Breast epithelium (tissue), 4 donors: ENCODE results near the gene HSP90AB1. TPM values are rescaled to one million over a fixed set of nuclear protein-coding genes. Genes with fewer than 3 reads are reported as not detected.

ENCODE experiments used
- DNase-seq, 2 donors: peaks; one replicate each; pipeline ENCODE4 v3.0.0-alpha.2; 2019; ENCODE audit warnings: low spot score in 2 of 2
- H3K27ac ChIP-seq, 2 donors: fragments of 200-600 bp; sonication (generic) in 1 of 2; one replicate each; pipeline ENCODE4 v1.5.1; 2016 to 2019; ENCODE audit warnings: mild to moderate bottlenecking in 1 of 2
- H3K27me3 ChIP-seq, 2 donors: fragments of 200-600 bp; sonication (generic) in 1 of 2; one replicate each; pipeline versions ENCODE4 v1.5.1 to v1.6.0; 2017 to 2019; ENCODE audit warnings: control low read depth in 1 of 2, mild to moderate bottlenecking in 1 of 2
- H3K36me3 ChIP-seq: fragments of 200-600 bp; one replicate; pipeline ENCODE4 v1.5.1; 2019
- H3K4me1 ChIP-seq, 2 donors: fragments of 200-600 bp; sonication (generic); one replicate each; pipeline ENCODE4 v1.5.1; 2016 to 2019; ENCODE audit warnings: control low read depth in 1 of 2
- H3K4me3 ChIP-seq, 3 donors: fragments of 200-600 bp; sonication (generic); 1 replicate in 2 of 3; 2 replicates in 1 of 3; pipeline ENCODE4 v1.5.1; 2016 to 2019; ENCODE audit warnings: mild to moderate bottlenecking in 3 of 3, moderate library complexity in 2 of 3
- H3K9me3 ChIP-seq, 2 donors: fragments of 200-600 bp; sonication (generic) in 1 of 2; one replicate each; pipeline ENCODE4 v1.5.1; 2016 to 2019; ENCODE audit warnings: control low read depth in 1 of 2
- CTCF ChIP-seq, 3 donors: fragments of 450-650 bp; IDR thresholded peaks; one replicate each; pipeline ENCODE4 v1.5.1; 2016 to 2017; ENCODE audit warnings: antibody characterized with exemption in 3 of 3, mild to moderate bottlenecking in 3 of 3, moderate library complexity in 3 of 3
- POLR2A ChIP-seq: fragments of 450-650 bp; IDR thresholded peaks from one replicate; pipeline ENCODE4 v1.6.1; 2016; ENCODE audit warnings: antibody characterized with exemption, mild to moderate bottlenecking, moderate library complexity
- POLR2AphosphoS5 ChIP-seq, 3 donors: sonication (generic); formaldehyde crosslinking; IDR thresholded peaks; one replicate each; pipeline ENCODE4 v1.6.1; 2017; ENCODE audit warnings: antibody characterized with exemption in 3 of 3
- intact Hi-C: fragments of 100-400 bp; cut with DNase I; formaldehyde crosslinking; loops from one replicate; pipeline ENCODE4 v1.15.1; 2023; ENCODE audit warnings: low total_unique reads
- total RNA-seq, 3 donors: library from RNA; depleted of rRNA; stranded (reverse); fragments of >200 nt; gene quantifications; one replicate each; pipeline ENCODE4 v1.1.0, GENCODE V29; 2016

HSP90AB1 gene
- total RNA-seq, 3 donors from 2014 or later: 643 to 810 (median 662) TPM

GRCh38 chr6:44286285-44286565 is 39.3 kb downstream of the HSP90AB1 start:
- TF ChIP-seq POLR2AphosphoS5 (IDR thresholded peaks at IDR 0.05) (no peak), POLR2A (no peak), CTCF (IDR thresholded peaks at IDR 0.05) (no peak)
- no peak overlapping the region for H3K4me3 ChIP-seq
- DNase-seq: no peak
- H3K4me1 ChIP-seq: no peaks in the 10 kb centered on the region
- intact Hi-C loops: no loop called here
- no peaks in the 10 kb centered on the region for H3K9me3 ChIP-seq
- H3K36me3 ChIP-seq: no peaks in the 10 kb centered on the region
- no peak overlapping the region for H3K27ac ChIP-seq
- peaks cover 0 to 29% of the 10 kb centered on the region in 2 donors for H3K27me3 ChIP-seq

- no peak for DNase-seq
- H3K4me3 ChIP-seq: no peak overlapping the region
- intact Hi-C loops: no loop called here
- no peak for TF ChIP-seq POLR2AphosphoS5 (IDR thresholded peaks at IDR 0.05)
- TF ChIP-seq POLR2A: no peak
- TF ChIP-seq CTCF (IDR thresholded peaks at IDR 0.05): no peak
- H3K36me3 ChIP-seq: no peaks in the 10 kb centered on the region
- H3K27me3 ChIP-seq: peaks cover 0 to 32% of the 10 kb centered on the region in 2 donors
- H3K4me1 ChIP-seq: no peaks in the 10 kb centered on the region
- H3K27ac ChIP-seq: no peak overlapping the region
- H3K9me3 ChIP-seq: no peaks in the 10 kb centered on the region
These were observed 39.8 kb downstream of the HSP90AB1 start for GRCh38 chr6:44286747-44287146.

DNA sequence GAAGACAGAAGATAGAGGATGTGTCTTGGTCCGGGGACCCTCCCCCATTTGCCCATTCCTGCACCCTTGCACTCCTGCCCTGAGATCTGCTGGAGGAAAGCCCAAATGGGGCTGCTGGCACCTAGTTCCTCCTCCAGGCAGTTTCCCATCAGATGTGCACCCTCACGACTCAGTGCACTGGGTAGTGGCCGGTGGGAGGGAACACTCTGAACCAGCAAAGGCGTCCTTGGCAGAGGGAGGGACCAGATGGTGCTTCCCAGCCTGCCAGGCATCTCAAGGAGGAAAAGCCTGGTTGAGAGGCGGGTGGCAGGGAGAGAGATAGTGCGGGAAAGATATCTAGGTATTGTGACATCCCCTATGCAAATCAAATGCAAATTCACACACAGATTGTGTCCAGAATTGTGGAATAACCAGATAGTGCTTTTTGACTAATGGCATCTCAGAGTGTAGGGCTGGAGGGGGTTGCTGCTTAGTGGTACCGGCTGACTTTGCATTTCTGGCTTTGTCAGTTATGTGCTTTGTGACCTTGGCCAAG is 42.9 kb downstream of the HSP90AB1 start:
- no peak for DNase-seq
- Histone ChIP-seq H3K4me1 (no peaks in the 10 kb centered on the region), H3K27me3 (peaks cover 0 to 43% of the 10 kb centered on the region in 2 donors), H3K9me3 (no peaks in the 10 kb centered on the region), H3K27ac (no peak overlapping the region), H3K36me3 (no peaks in the 10 kb centered on the region), H3K4me3 (no peak overlapping the region)
- intact Hi-C loops: no loop called here
- TF ChIP-seq POLR2AphosphoS5 (IDR thresholded peaks at IDR 0.05) (no peak), CTCF (IDR thresholded peaks at IDR 0.05) (no peak), POLR2A (no peak)

GRCh38 chr6:44291841-44292240 is 44.9 kb downstream of the HSP90AB1 start:
- H3K9me3 ChIP-seq: no peaks in the 10 kb centered on the region
- H3K27ac ChIP-seq: no peak overlapping the region
- no peak overlapping the region for H3K4me3 ChIP-seq
- intact Hi-C loops: no loop called here
- peaks cover 0 to 62% of the 10 kb centered on the region in 2 donors for H3K27me3 ChIP-seq
- TF ChIP-seq POLR2A (no peak), CTCF (IDR thresholded peaks at IDR 0.05) (no peak), POLR2AphosphoS5 (IDR thresholded peaks at IDR 0.05) (no peak)
- H3K4me1 ChIP-seq: no peaks in the 10 kb centered on the region
- DNase-seq: no peak
- H3K36me3 ChIP-seq: no peaks in the 10 kb centered on the region

- intact Hi-C loops: no loop called here
- Histone ChIP-seq H3K27me3 (peaks cover 0 to 65% of the 10 kb centered on the region in 2 donors), H3K36me3 (no peaks in the 10 kb centered on the region), H3K4me1 (peaks cover 0 to 5% of the 10 kb centered on the region in 2 donors), H3K4me3 (no peak overlapping the region), H3K9me3 (no peaks in the 10 kb centered on the region), H3K27ac (no peak overlapping the region)
- DNase-seq: no peak
- TF ChIP-seq POLR2AphosphoS5 (IDR thresholded peaks at IDR 0.05): no peak
- no peak for TF ChIP-seq POLR2A
- TF ChIP-seq CTCF (IDR thresholded peaks at IDR 0.05): no peak
These were observed 45.9 kb downstream of the HSP90AB1 start for GRCh38 chr6:44292661-44293365.
